ENCODE data around the gene CETN3. TPM values are rescaled to one million over a fixed set of nuclear protein-coding genes. Genes with fewer than 3 reads are reported as not detected.

CETN3 gene
- total RNA-seq, 4 donors from 2014 or later = 16.8 to 80.4 (median 57.6) TPM

DNA sequence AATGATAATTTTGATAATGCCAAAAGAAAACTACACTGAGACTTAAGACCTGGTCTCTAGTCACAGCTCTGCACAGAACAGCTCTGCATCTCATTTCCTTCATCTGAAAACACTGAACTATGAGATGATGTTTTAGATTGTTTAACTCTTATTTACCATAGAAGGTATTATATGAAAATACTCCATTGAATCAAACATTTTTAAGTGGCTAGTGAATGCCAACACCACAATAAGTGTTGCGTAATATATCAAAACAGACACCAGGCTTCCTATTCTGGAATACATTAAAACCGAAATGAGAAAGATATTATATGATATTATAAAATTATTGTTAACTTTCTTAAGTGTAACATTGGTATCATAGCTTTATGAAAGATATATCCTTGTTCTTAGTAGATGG, 14.6 kb downstream of the CETN3 start:
- no peak for TF ChIP-seq POLR2A (IDR thresholded peaks at IDR 0.05)
- TF ChIP-seq, protein P1, sequence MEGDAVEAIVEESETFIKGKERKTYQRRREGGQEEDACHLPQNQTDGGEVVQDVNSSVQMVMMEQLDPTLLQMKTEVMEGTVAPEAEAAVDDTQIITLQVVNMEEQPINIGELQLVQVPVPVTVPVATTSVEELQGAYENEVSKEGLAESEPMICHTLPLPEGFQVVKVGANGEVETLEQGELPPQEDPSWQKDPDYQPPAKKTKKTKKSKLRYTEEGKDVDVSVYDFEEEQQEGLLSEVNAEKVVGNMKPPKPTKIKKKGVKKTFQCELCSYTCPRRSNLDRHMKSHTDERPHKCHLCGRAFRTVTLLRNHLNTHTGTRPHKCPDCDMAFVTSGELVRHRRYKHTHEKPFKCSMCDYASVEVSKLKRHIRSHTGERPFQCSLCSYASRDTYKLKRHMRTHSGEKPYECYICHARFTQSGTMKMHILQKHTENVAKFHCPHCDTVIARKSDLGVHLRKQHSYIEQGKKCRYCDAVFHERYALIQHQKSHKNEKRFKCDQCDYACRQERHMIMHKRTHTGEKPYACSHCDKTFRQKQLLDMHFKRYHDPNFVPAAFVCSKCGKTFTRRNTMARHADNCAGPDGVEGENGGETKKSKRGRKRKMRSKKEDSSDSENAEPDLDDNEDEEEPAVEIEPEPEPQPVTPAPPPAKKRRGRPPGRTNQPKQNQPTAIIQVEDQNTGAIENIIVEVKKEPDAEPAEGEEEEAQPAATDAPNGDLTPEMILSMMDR (IDR thresholded peaks at IDR 0.05) = no peak
- Histone ChIP-seq H3K36me3 (no peaks in the 10 kb centered on the region), H3K27ac (no peak overlapping the region), H3K4me1 (no peaks in the 10 kb centered on the region), H3K27me3 (no peaks in the 10 kb centered on the region), H3K4me3 (no peak overlapping the region), H3K9me3 (no peaks in the 10 kb centered on the region)
- no peak for DNase-seq
- intact Hi-C loops (cut with DNase I; ENCODE audit: low total_unique reads) = no loop called here

DNA sequence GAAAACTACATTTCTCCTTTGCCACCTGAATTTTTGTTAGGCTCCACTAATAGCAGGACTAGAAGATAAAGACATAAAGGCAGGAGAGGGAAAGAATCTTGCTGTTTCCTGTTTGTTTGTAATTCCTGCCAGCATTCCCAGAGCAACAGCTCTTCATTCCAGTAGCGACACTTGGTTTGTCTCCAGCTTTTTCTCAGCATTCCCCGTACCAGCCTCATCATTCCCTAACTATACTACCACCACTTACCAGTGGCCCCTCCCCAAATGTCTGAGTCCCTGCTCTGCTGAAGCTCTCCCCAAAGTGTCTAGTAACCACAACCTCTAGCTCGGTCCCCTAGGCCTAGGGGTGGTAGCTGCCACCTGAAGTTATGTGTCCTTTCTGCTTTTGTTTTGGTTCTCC, 18.6 kb downstream of the CETN3 start:
- intact Hi-C loops (cut with DNase I; ENCODE audit: low total_unique reads) = no loop called here
- Histone ChIP-seq H3K27me3 (no peaks in the 10 kb centered on the region), H3K9me3 (no peaks in the 10 kb centered on the region), H3K4me1 (no peaks in the 10 kb centered on the region), H3K36me3 (no peaks in the 10 kb centered on the region), H3K27ac (no peak overlapping the region), H3K4me3 (no peak overlapping the region)
- TF ChIP-seq, protein P1 (IDR thresholded peaks at IDR 0.05) = no peak
- no peak for TF ChIP-seq POLR2A (IDR thresholded peaks at IDR 0.05)
- no peak for DNase-seq

DNA sequence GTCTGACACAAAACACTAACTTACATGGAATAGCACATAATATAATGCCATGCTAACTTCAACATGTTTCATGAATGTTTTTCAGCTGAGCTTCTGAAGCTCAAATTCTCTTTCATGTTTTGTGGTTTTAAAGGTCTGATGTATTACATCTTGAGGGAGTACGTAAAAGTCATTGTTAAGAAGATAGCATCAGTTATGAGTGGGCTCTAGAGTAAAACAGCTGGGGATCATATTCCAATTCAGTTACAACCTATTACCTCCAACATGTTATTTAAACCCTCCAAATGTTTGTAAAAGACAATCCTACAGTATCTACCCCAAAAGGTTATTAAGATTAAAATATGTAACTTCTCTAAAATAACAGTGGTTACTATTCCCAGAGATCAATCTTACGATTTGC, 19.2 kb downstream of the CETN3 start:
- intact Hi-C loops (cut with DNase I; ENCODE audit: low total_unique reads) = no loop called here

GRCh38 chr5:90387508-90387907, 22.0 kb downstream of the CETN3 start:
- no peak for DNase-seq
- no peak overlapping the region for H3K4me3 ChIP-seq
- no peaks in the 10 kb centered on the region for H3K36me3 ChIP-seq
- H3K27ac ChIP-seq = no peak overlapping the region
- no peaks in the 10 kb centered on the region for H3K27me3 ChIP-seq
- no peaks in the 10 kb centered on the region for H3K4me1 ChIP-seq
- intact Hi-C loops (cut with DNase I; ENCODE audit: low total_unique reads) = no loop called here
- TF ChIP-seq, protein P1 (IDR thresholded peaks at IDR 0.05) = no peak
- TF ChIP-seq POLR2A (IDR thresholded peaks at IDR 0.05) = no peak
- no peaks in the 10 kb centered on the region for H3K9me3 ChIP-seq

More for the DNA sequence above, 19.2 kb downstream of the CETN3 start:
- Histone ChIP-seq H3K4me1 (no peaks in the 10 kb centered on the region), H3K9me3 (no peaks in the 10 kb centered on the region), H3K27me3 (no peaks in the 10 kb centered on the region), H3K27ac (no peak overlapping the region), H3K4me3 (no peak overlapping the region), H3K36me3 (no peaks in the 10 kb centered on the region)
- TF ChIP-seq, protein P1 (IDR thresholded peaks at IDR 0.05) = no peak
- no peak for TF ChIP-seq POLR2A (IDR thresholded peaks at IDR 0.05)
- no peak for DNase-seq

- no peaks in the 10 kb centered on the region for H3K9me3 ChIP-seq
- no peaks in the 10 kb centered on the region for H3K4me1 ChIP-seq
- H3K4me3 ChIP-seq = no peak overlapping the region
- TF ChIP-seq POLR2A (IDR thresholded peaks at IDR 0.05) = no peak
- TF ChIP-seq, protein P1 (IDR thresholded peaks at IDR 0.05) = peak in 3 of 4 experiments; percentile 39 to 44 (median 44)
- DNase-seq = no peak
- intact Hi-C loops (cut with DNase I; ENCODE audit: low total_unique reads) = no loop called here
- H3K36me3 ChIP-seq = no peaks in the 10 kb centered on the region
- no peaks in the 10 kb centered on the region for H3K27me3 ChIP-seq
- no peak overlapping the region for H3K27ac ChIP-seq
Observed at GRCh38 chr5:90386099-90386710, 23.4 kb downstream of the CETN3 start.

All from uterus (tissue), 4 donors.